ENCODE data around the gene THSD4. TPM values are rescaled to one million over a fixed set of nuclear protein-coding genes. Genes with fewer than 3 reads are reported as not detected.

Gene THSD4
- total RNA-seq, 1 donor from 2014 or later: 116 TPM

DNA sequence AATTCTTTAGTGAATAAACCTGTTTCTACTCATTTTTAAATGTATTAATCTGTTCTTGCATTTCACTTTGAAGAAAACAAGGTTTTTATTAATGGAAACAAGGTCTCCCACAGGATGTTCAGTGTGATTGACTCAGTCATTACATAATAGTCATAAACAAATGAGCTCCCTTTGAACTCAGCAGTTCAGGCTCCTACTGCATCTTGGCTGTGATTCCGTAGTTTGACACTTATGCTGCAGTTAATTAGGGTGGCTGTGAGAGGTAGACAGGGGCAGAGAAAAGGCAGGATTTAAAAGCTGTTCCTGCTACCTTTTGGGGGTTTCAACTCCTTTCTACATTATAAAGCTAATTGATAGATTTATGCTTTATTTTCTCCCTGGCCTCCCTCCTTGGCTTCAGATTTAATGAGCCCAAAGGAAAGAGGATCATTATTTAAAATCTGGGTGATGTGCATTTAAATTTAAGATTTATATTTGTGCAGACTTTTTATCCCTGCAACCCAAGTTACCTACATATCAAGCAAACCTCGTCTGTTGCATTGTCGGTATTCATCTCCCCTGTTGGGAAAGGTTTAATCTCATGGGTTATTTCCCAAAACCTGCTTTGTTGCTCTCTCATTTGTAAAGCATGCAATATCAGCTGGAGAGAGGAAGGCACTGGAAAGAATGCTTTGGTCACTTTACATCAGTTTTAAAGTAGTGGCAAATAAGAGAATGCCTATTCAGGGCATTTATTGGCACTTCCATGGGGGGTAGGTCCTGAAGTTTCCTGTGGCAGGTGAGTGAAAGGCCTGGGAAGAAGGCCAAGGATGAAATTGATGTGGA lies 350.1 kb downstream of the THSD4 start:
- intact Hi-C loops (cut with DNase I): no loop called here
- no peak for DNase-seq (ENCODE audit: low spot score)

DNA sequence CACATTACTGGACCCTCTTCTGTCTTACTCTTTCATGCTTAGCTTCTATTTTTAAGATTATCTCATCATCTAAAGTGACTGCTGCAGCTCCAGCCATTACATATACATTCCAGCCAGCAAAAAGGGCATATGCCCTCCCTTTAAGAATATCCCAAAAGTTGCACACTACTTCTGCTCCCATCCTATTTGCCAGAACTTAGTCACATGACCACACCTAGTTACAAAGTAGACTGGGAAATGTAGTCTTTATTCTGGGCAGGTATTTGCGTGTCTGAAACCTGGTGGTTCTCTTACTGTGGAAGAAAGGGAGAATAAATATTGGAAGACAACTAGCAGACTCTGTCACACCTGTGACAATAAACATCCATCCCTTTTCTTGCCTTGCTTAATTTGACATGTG lies 353.4 kb downstream of the THSD4 start:
- DNase-seq (ENCODE audit: low spot score): no peak
- intact Hi-C loops (cut with DNase I): no loop called here

GRCh38 chr15:71469413-71469812 lies 354.1 kb downstream of the THSD4 start:
- no peak for DNase-seq (ENCODE audit: low spot score)
- intact Hi-C loops (cut with DNase I): no loop called here

GRCh38 chr15:71471347-71471746 lies 356.1 kb downstream of the THSD4 start:
- no peak for DNase-seq (ENCODE audit: low spot score)
- intact Hi-C loops (cut with DNase I): no loop called here

DNA sequence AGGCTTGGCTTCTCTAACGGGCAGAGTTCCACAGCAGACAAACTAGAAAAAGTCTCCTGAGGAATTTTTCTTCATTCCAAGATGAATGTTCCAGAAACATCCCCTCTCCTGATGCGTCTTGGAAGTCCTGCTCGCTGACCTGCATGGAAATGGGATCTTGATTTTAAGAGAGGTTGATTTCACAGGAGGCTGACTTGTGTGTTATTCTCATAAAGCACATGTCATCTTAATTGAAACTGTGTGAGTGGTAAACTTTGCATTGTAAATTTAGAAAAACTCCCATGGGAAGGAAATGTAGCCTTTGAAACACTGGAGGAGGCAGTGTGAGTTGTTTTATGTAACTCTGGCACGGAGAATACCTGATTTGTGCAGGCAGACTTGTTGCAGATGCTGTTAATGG lies 357.3 kb downstream of the THSD4 start:
- intact Hi-C loops (cut with DNase I): no loop called here
- no peak for DNase-seq (ENCODE audit: low spot score)

DNA sequence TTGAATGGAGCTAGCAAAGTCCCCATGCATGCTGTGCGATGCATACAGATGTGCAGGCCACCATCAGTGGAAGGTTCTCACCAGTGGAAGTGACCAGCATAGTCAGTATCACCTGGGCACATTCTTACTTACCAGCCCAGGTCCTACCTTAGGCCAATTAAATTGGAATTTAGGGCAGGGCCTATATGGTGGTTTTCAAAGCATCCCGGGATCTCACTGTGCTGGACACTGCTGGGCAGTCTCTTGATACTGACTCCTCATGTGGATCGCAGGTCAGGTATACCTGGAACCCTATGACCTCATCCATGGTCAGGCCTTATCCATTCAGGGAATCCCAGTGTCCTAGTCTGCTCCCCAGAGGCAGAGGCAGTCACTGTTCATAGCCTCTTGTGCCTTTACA lies 358.5 kb downstream of the THSD4 start:
- no peak for DNase-seq (ENCODE audit: low spot score)
- intact Hi-C loops (cut with DNase I): no loop called here

- no peak for DNase-seq (ENCODE audit: low spot score)
- intact Hi-C loops (cut with DNase I): no loop called here
These were observed 361.6 kb downstream of the THSD4 start for GRCh38 chr15:71476823-71477222.

DNA sequence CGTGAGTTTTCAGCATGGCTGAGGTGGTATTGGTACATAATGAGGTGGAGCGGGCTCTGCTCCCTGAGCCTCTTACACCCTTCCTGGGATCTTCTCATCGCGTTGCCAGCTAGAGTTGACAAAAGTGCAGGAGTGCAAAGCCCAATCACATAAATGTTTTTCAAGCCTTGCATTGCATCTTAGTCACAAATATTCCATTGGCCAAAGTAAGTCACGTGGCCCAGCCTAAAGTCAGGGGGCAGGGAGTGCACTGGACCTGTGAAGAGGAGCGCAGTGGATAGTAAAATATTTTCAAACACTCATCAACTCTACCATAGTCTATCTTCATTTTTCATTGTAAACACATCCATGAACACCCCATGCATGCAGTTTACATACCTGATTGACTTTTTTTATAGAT lies 365.3 kb downstream of the THSD4 start:
- intact Hi-C loops (cut with DNase I): no loop called here
- no peak for DNase-seq (ENCODE audit: low spot score)

DNA sequence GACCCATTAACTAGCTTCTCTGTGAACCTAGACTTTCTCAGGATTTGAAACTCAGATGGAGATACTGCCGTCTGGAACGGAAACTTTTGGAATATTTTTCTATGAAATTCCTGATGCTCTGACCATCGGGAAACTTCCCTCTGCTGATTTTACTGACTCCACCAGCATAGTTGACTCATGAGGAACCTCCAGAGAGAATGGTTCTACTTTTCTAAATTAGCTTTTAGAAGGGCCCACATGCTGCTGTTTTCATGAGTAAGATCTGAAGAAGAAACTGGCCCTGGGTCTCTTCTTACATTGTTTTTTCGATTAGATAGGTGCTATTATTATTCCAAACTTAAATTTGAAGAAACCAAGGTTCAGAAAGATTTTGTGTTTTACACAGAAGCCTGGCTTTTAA lies 368.8 kb downstream of the THSD4 start:
- DNase-seq (ENCODE audit: low spot score): no peak
- intact Hi-C loops (cut with DNase I): no loop called here

DNA sequence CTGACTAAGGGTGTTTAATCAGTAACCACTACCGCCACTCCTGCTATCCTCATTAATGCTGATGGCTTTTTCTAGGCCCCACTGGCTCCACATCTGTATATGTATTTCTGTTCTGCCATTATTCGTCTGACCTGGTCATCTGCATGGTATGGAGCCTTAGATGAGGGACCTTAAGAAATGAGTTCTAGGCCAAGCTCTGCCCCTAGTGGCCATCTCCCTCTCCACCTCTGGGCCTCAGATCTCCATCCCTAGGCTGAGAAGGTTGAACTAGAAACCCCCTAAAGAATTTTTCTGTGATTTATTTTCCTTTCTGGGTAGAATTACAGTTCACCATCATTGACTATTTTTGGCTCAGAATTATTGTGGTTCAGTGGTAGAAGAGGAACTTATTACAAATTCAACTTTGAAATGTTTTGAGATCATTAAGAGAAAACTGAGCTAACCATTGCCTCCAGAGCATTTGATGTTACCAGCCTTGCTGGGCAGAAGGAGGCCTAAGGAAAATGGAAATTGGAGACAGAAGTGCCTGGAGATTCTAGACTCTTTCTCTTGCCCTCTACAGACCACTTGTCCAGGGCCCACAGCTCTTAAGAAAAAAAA lies 369.9 kb downstream of the THSD4 start:
- intact Hi-C loops (cut with DNase I): no loop called here
- DNase-seq (ENCODE audit: low spot score): no peak

- intact Hi-C loops (cut with DNase I): no loop called here
- no peak for DNase-seq (ENCODE audit: low spot score)
These were observed 374.3 kb downstream of the THSD4 start for GRCh38 chr15:71489570-71489969.

GRCh38 chr15:71493526-71493925 lies 378.3 kb downstream of the THSD4 start:
- intact Hi-C loops (cut with DNase I): no loop called here
- DNase-seq (ENCODE audit: low spot score): no peak

- no peak for DNase-seq (ENCODE audit: low spot score)
- intact Hi-C loops (cut with DNase I): loop anchor here (5.0 kb wide), 1 partner anchor 37 kb away; no protein-coding TSS in a partner anchor
These were observed 379.5 kb downstream of the THSD4 start for GRCh38 chr15:71494563-71495397.

- intact Hi-C loops (cut with DNase I): loop anchor here (5.0 kb wide), 1 partner anchor 38 kb away; no protein-coding TSS in a partner anchor
- DNase-seq (ENCODE audit: low spot score): no peak
These were observed 380.1 kb downstream of the THSD4 start for GRCh38 chr15:71495398-71495780.

GRCh38 chr15:71496336-71496955 lies 381.2 kb downstream of the THSD4 start:
- DNase-seq (ENCODE audit: low spot score): no peak
- intact Hi-C loops (cut with DNase I): loop anchor here (5.0 kb wide), 1 partner anchor 39 kb away; no protein-coding TSS in a partner anchor

DNA sequence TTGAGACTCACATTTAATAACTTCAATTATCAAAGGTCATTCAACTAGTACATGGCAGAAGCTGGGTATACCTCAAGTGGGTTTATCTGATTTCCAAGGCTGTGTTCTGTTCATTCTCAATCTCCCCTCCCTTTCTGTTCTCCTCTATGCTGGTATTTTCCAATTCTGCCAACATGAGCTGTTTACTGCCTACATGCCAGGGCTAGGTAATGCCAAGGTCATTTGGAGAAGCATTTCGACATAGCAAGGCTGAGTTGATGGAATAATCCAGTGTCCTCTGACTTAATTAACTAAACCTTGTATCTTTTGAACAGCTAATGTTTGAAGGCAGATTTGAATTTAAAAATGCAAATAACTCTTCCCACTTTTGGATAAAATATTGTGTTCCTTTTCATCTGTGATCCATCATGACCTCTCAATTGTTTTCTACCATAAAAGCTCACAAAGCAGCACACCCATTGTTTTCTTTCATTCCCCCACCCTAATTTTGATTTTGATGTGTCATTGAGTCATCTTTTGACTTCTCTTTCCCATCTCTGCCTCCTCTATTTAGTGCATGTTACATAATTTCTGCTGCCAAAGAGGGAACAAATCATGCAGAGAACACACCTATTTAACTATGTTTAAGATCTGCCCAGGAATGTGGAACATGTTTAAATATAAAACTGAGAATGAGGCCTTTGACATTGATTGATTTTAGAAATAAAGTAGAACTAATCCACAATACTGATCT lies 386.2 kb downstream of the THSD4 start:
- no peak for DNase-seq (ENCODE audit: low spot score)
- intact Hi-C loops (cut with DNase I): no loop called here

GRCh38 chr15:71502077-71502432 lies 386.8 kb downstream of the THSD4 start:
- no peak for DNase-seq (ENCODE audit: low spot score)
- intact Hi-C loops (cut with DNase I): no loop called here

- intact Hi-C loops (cut with DNase I): no loop called here
These were observed 390.7 kb downstream of the THSD4 start for GRCh38 chr15:71505962-71506361.

GRCh38 chr15:71506946-71507345 lies 391.7 kb downstream of the THSD4 start:
- DNase-seq (ENCODE audit: low spot score): no peak
- intact Hi-C loops (cut with DNase I): no loop called here

More at GRCh38 chr15:71505962-71506361, 390.7 kb downstream of the THSD4 start:
- no peak for DNase-seq (ENCODE audit: low spot score)

All from cardiac septum (tissue), 1 donor.